SU-DHL-6 (cell line): ENCODE data around the gene TEDC1.

Experiments used
- EZH2phosphoT487 ChIP-seq: fragments of 200-600 bp; sonication (generic), shearing (Covaris generic); conservative IDR thresholded peaks from 2 replicates; pipeline ENCODE4 v1.6.1; 2018; ENCODE audit warnings: mild to moderate bottlenecking, antibody characterized with exemption, low read length, moderate library complexity, mixed read lengths
- TF ChIP-seq, protein P1 (sequence below): fragments of 200-600 bp; sonication (generic); IDR thresholded peaks from one replicate; pipeline ENCODE4 v1.5.1; 2017; ENCODE audit warnings: antibody characterized with exemption, mild to moderate bottlenecking, low read length, moderate library complexity; ENCODE audit not compliant: insufficient read depth, poor library complexity, severe bottlenecking

DNA sequence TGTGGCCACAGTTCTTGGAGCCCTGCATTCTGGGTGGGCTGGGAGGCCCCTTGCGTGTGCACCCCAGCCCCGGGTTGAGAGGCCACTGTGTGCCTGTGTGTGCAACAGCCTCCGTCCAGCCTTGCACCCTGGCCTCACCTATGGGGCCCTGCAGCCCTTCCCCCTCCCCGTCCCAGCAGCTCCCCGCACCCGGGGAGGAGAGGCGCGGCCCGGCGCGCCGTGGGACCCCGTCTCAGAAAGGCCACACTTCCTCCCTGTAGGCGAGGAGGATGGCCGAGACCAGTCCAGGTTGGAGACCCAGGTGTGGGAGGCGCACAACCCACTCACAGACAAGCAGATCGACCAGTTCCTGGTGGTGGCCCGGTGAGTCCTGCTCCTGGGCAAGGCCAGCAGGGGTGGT lies 33.0 kb upstream of the TEDC1 start:
- no peak for TF ChIP-seq EZH2phosphoT487
- TF ChIP-seq, protein P1, sequence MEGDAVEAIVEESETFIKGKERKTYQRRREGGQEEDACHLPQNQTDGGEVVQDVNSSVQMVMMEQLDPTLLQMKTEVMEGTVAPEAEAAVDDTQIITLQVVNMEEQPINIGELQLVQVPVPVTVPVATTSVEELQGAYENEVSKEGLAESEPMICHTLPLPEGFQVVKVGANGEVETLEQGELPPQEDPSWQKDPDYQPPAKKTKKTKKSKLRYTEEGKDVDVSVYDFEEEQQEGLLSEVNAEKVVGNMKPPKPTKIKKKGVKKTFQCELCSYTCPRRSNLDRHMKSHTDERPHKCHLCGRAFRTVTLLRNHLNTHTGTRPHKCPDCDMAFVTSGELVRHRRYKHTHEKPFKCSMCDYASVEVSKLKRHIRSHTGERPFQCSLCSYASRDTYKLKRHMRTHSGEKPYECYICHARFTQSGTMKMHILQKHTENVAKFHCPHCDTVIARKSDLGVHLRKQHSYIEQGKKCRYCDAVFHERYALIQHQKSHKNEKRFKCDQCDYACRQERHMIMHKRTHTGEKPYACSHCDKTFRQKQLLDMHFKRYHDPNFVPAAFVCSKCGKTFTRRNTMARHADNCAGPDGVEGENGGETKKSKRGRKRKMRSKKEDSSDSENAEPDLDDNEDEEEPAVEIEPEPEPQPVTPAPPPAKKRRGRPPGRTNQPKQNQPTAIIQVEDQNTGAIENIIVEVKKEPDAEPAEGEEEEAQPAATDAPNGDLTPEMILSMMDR, result no peak
